Hepatocyte (in vitro differentiated cells): ENCODE results near the gene FLII. TPM values are rescaled to one million over a fixed set of nuclear protein-coding genes. Genes with fewer than 3 reads are reported as not detected.
A peak's percentile ranks its signal among the peaks of the same experiment; 100 is the strongest.
"Not testable (repeated sequence)": the region's sequence is repeated elsewhere in the genome, so short reads cannot be mapped to it uniquely, and the experiment has no call there.

ENCODE experiments used
- DNase-seq: peaks from one replicate; pipeline ENCODE4 v3.0.0-alpha.2; 2016; ENCODE audit warnings: low spot score
- H2AFZ ChIP-seq: fragments of 200-600 bp; sonication (generic); 2 replicates; pipeline ENCODE4 v1.6.0; 2016; ENCODE audit warnings: antibody characterized with exemption, mild to moderate bottlenecking
- H3K27ac ChIP-seq: fragments of 200-600 bp; sonication (generic); 2 replicates; pipeline ENCODE4 v1.5.1; 2016; ENCODE audit warnings: mild to moderate bottlenecking
- H3K27me3 ChIP-seq: fragments of 200-600 bp; sonication (generic); 2 replicates; pipeline ENCODE4 v1.6.1; 2016
- H3K36me3 ChIP-seq: fragments of 200-600 bp; sonication (generic); replicated peaks from 2 replicates; pipeline ENCODE4 v1.5.1; 2016; ENCODE audit warnings: low read depth; ENCODE audit not compliant: insufficient read depth
- H3K4me1 ChIP-seq: fragments of 200-600 bp; sonication (generic); 2 replicates; pipeline ENCODE4 v1.5.1; 2016; ENCODE audit warnings: mild to moderate bottlenecking, moderate library complexity; ENCODE audit not compliant: insufficient read depth
- H3K4me2 ChIP-seq: fragments of 200-600 bp; sonication (generic); 2 replicates; pipeline ENCODE4 v1.6.0; 2016
- H3K4me3 ChIP-seq: fragments of 200-600 bp; sonication (generic); 2 replicates; pipeline ENCODE4 v1.5.1; 2016; ENCODE audit warnings: mild to moderate bottlenecking
- H3K79me2 ChIP-seq: fragments of 200-600 bp; sonication (generic); 2 replicates; pipeline ENCODE4 v1.6.0; 2017; ENCODE audit warnings: mild to moderate bottlenecking
- H3K9me2 ChIP-seq: fragments of 200-600 bp; sonication (generic); replicated peaks from 2 replicates; pipeline ENCODE4 v1.6.0; 2017; ENCODE audit warnings: mild to moderate bottlenecking; ENCODE audit not compliant: insufficient read depth
- H3K9me3 ChIP-seq: fragments of 200-600 bp; sonication (generic); 2 replicates; pipeline ENCODE4 v1.5.1; 2016; ENCODE audit warnings: low read depth, mild to moderate bottlenecking
- H4K20me1 ChIP-seq: fragments of 200-600 bp; sonication (generic); 2 replicates; pipeline ENCODE4 v1.6.0; 2016; ENCODE audit warnings: mild to moderate bottlenecking; ENCODE audit not compliant: insufficient read depth, poor library complexity, severe bottlenecking
- CTCF ChIP-seq: fragments of 200-600 bp; sonication (generic); IDR thresholded peaks from 2 replicates; pipeline ENCODE4 v1.5.1; 2016; ENCODE audit warnings: antibody characterized with exemption, mild to moderate bottlenecking; ENCODE audit not compliant: poor library complexity
- EZH2 ChIP-seq: fragments of 200-600 bp; sonication (generic); IDR thresholded peaks from 2 replicates; pipeline ENCODE4 v1.6.1; 2016; ENCODE audit warnings: antibody characterized with exemption, mild to moderate bottlenecking, borderline replicate concordance
- EZH2phosphoT487 ChIP-seq: fragments of 200-600 bp; sonication (generic); IDR thresholded peaks from one replicate; pipeline ENCODE4 v1.6.1; 2018; ENCODE audit warnings: antibody characterized with exemption, mild to moderate bottlenecking, low read depth, moderate library complexity; ENCODE audit not compliant: unreplicated experiment, severe bottlenecking
- WGBS: methylation state at CpG from one replicate; pipeline ENCODE4 v1.1.6; 2016; ENCODE audit warnings: low lambda C conversion rate; ENCODE audit errors: missing lambda C conversion rate; 5-methylcytosine and 5-hydroxymethylcytosine counted together
- polyA plus RNA-seq: library from polyadenylated mRNA; unstranded; fragments of >200 nt; fragmentation: Nextera tagmentation; extraction: Ambion mirVana; gene quantifications from 2 replicates; pipeline ENCODE4 v1.2.1, GENCODE V29; 2016
- total RNA-seq: library from RNA; depleted of rRNA; stranded (reverse); fragments of >200 nt; gene quantifications from 2 replicates; pipeline ENCODE4 v1.2.3, GENCODE V29; 2014

Gene FLII
- total and polyA plus RNA-seq, 2 experiments from 2014 or later, result 142 to 188 TPM

- Histone ChIP-seq H3K36me3 (no peaks in the 10 kb centered on the region), H4K20me1 (peaks cover 14% of the 10 kb centered on the region), H3K9me2 (no peaks in the 10 kb centered on the region), H2AFZ (peak overlapping the region; percentile 83), H3K79me2 (peaks cover 37% of the 10 kb centered on the region), H3K27me3 (no peaks in the 10 kb centered on the region), H3K4me3 (peak overlapping the region; percentile 49), H3K9me3 (no peaks in the 10 kb centered on the region), H3K4me1 (peaks cover 28% of the 10 kb centered on the region), H3K27ac (peak overlapping the region; percentile 91), H3K4me2 (peak overlapping the region; percentile 87)
- TF ChIP-seq EZH2phosphoT487, result no peak
- 18% methylated on average over 23 of the region's 23 CpGs for WGBS
- peak; percentile 59 for DNase-seq
Measured at GRCh38 chr17:18224387-18225120, 34.0 kb downstream of the FLII start.

GRCh38 chr17:18224053-18224386, 34.5 kb downstream of the FLII start:
- H3K4me2 ChIP-seq, result peak overlapping the region; percentile 87
- H3K9me2 ChIP-seq, result no peaks in the 10 kb centered on the region
- H4K20me1 ChIP-seq, result peaks cover 9% of the 10 kb centered on the region
- peaks cover 32% of the 10 kb centered on the region for H3K79me2 ChIP-seq
- TF ChIP-seq EZH2, result no peak
- TF ChIP-seq CTCF, result no peak
- TF ChIP-seq EZH2phosphoT487, result no peak
- no peaks in the 10 kb centered on the region for H3K9me3 ChIP-seq
- DNase-seq, result no peak
- H3K27ac ChIP-seq, result peak overlapping the region; percentile 91
- H3K4me1 ChIP-seq, result peaks cover 28% of the 10 kb centered on the region
- H2AFZ ChIP-seq, result peak overlapping the region; percentile 83
- WGBS, result 76% methylated on average over 4 of the region's 4 CpGs
- no peaks in the 10 kb centered on the region for H3K36me3 ChIP-seq
- no peak overlapping the region for H3K4me3 ChIP-seq
- no peaks in the 10 kb centered on the region for H3K27me3 ChIP-seq

GRCh38 chr17:18218756-18219415, 39.7 kb downstream of the FLII start:
- peaks cover 1% of the 10 kb centered on the region for H3K4me1 ChIP-seq
- H3K36me3 ChIP-seq, result no peaks in the 10 kb centered on the region
- no peaks in the 10 kb centered on the region for H3K9me3 ChIP-seq
- no peak overlapping the region for H3K4me3 ChIP-seq
- H3K4me2 ChIP-seq, result no peak overlapping the region
- H3K9me2 ChIP-seq, result no peaks in the 10 kb centered on the region
- no peaks in the 10 kb centered on the region for H3K27me3 ChIP-seq
- H2AFZ ChIP-seq, result no peak overlapping the region
- no peaks in the 10 kb centered on the region for H4K20me1 ChIP-seq
- 71% methylated on average over 4 of the region's 4 CpGs for WGBS
- no peak overlapping the region for H3K27ac ChIP-seq
- DNase-seq, result no peak
- H3K79me2 ChIP-seq, result no peaks in the 10 kb centered on the region
- TF ChIP-seq EZH2phosphoT487, result no peak
- no peak for TF ChIP-seq EZH2
- TF ChIP-seq CTCF, result no peak

GRCh38 chr17:18217412-18218015, 41.0 kb downstream of the FLII start:
- H3K4me2 ChIP-seq, result no peak overlapping the region
- H3K27me3 ChIP-seq, result no peaks in the 10 kb centered on the region
- DNase-seq, result peak; percentile 80
- no peaks in the 10 kb centered on the region for H3K79me2 ChIP-seq
- 27% methylated on average over 5 of the region's 6 CpGs for WGBS
- H3K27ac ChIP-seq, result no peak overlapping the region
- H3K4me1 ChIP-seq, result no peaks in the 10 kb centered on the region
- no peak for TF ChIP-seq EZH2
- TF ChIP-seq CTCF, result peak; percentile 86
- H3K36me3 ChIP-seq, result no peaks in the 10 kb centered on the region
- no peaks in the 10 kb centered on the region for H3K9me3 ChIP-seq
- no peak overlapping the region for H3K4me3 ChIP-seq
- H4K20me1 ChIP-seq, result no peaks in the 10 kb centered on the region
- H3K9me2 ChIP-seq, result no peaks in the 10 kb centered on the region
- no peak overlapping the region for H2AFZ ChIP-seq

- 86% methylated on average over 11 of the region's 11 CpGs for WGBS
- H3K4me1 ChIP-seq, H3K36me3 ChIP-seq, H3K27ac ChIP-seq, H3K79me2 ChIP-seq, H3K27me3 ChIP-seq, H3K4me2 ChIP-seq, H2AFZ ChIP-seq, H3K9me2 ChIP-seq, H3K4me3 ChIP-seq, H4K20me1 ChIP-seq, H3K9me3 ChIP-seq, DNase-seq: not testable (repeated sequence)
Measured at GRCh38 chr17:18216906-18217305, 41.6 kb downstream of the FLII start.
